NCI-H82 treated with DMSO at 0.1 percent for 48 hours (cell line): ENCODE measurements around the gene RRP15.

Source experiments
- DNase-seq: peaks from one replicate; lab custom pipeline; 2025; ENCODE audit not compliant: unreplicated experiment; lab: John Stamatoyannopoulos, UW

RRP15 gene

GRCh38 chr1:218357893-218358232, 72.8 kb downstream of the RRP15 start:
- DNase-seq, result no peak

- DNase-seq, result peak; percentile 71
These were observed 76.4 kb downstream of the RRP15 start for GRCh38 chr1:218361298-218362065.

- DNase-seq, result no peak
These were observed 77.5 kb downstream of the RRP15 start for GRCh38 chr1:218362418-218363076.

GRCh38 chr1:218363141-218363540, 78.0 kb downstream of the RRP15 start:
- DNase-seq, result no peak

- no peak for DNase-seq
These were observed 79.1 kb downstream of the RRP15 start for GRCh38 chr1:218364028-218364710.

- no peak for DNase-seq
These were observed 80.3 kb downstream of the RRP15 start for GRCh38 chr1:218365226-218365999.

DNA sequence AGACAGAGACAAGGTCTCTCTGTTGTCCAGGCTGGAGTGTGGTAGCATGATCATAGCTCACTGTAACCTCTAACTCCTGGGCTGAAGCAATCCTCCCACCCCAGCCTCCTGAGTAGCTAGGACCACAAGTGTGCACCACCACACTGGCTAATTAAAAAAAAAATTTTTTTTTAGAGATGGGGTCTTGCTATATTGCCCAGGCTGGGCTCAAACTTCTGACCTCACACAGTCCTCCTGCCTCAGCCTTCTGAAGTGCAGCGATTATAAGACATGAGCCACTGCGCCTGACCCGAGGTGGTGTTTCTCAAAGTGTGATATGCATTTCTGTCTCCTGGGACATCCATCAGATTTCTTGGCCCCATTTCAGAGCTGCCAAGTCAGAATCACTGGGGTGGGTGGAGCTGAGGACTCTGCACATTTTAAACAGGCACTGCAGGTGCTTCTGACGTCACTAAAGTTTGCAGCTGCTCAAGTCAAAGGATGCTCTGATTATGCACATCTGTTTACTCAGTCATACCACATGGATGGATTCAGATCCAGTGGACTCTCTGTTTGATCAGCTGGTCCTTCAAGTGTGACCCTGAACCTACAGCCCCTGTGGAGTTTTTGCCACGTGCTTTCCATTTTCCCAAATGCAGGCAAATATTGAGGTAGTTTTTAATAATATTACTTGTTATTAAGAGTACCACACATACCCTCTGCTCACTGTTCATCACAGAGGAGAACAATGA, 81.4 kb downstream of the RRP15 start:
- DNase-seq, result no peak

GRCh38 chr1:218367118-218367517, 82.0 kb downstream of the RRP15 start:
- no peak for DNase-seq

DNA sequence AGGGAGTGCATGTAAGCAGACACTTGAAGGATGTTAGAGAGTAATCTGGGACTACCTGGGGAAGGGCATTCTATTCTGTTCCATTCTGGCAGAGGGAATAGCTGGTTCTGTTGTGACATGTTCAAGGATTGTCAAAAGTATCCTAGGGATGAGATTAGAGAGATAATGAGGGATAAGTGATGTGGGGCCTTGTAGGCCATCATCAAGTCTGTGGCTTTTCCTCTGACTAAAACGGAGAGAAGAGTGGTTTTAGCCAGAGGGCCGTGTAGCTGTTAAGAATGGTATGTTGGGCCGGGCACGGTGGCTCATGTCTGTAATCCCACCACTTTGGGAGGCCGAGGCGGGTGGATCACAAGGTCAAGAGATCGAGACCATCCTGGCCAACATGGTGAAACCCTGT, 83.6 kb downstream of the RRP15 start:
- peak; percentile 35 for DNase-seq

DNA sequence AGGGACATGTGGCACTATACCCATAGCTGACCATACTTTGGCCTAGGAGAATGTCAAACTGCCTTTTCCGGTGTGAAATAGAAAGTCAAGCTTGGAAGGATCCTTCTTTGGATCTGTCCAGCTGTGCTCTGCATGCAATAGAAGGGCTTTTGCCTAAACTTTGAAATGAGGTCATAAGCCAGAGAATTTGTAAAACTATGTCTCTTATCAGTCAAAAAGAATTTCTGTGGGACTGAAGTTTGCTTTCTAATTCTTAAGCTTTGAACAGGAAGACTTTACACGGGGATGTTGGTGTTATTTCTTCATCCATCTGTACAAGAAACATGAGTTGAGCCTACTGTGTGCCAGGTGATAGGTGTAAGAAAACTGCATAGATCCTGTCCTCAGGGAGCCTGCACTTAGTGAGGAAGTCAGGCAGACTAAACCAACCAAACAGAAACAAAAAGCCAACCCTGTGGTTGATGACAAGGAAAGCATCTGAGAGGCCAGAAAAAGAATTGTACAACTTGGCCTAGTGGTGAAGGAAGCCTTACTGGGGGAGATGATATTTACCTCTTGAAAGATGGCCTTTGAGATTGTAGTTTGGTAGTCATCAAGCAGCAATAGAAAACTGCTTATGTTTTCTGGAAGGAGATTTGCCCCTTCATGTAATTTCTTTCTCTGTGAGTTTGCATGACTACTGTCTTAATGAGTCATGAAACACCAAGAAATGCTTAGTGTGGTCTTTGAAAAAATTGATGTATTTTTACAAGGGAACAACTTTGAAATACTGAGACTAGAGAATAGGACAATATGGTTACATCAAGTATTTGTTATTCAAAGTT, 84.8 kb downstream of the RRP15 start:
- DNase-seq, result no peak

- DNase-seq, result no peak
These were observed 87.0 kb downstream of the RRP15 start for GRCh38 chr1:218371927-218372672.

DNA sequence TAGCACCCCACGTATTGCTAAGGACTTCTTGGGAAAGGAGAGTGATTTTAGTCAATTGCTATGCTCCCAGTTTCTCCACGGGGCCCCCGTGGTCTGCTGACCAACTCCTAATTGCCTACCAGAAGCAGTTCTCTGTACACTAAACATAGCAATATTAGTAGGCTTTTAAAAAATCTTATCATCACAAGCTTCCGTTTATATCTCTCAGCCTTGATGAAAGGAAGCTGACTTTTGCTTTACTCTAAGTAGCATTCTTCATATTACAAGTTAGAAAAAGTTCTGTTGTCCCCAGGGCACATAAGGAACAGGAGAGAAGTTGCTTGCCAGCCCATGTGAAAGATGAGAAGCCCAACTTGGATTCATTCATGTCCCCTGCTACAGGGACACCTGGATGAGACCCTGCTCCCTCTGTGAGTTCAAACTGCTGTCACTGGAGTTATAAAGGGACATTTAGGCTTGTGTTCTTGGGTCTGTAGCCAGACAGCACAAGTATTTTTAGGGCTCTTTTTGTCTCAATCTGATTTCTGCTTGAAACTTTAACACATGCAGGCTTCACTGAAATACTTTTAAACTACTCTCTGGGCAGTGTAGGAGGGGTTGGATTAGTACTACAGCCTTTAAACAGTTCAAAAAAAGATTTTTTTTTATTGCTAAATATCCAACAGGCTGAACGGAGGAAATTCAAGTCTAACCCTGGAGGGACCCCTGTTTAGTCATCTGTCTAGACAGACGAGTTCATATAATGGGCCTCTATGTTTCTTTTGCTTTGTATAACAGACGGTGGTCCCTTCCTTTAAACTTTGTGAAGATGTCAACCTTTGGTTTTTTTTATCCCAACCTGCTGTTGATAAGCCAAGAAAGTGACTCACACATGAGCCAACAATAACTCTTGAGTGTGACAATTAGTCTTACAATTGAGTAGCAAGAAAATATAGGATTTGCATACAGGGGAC, 89.6 kb downstream of the RRP15 start:
- DNase-seq, result no peak

- DNase-seq, result no peak
These were observed 91.6 kb downstream of the RRP15 start for GRCh38 chr1:218376722-218377121.

GRCh38 chr1:218377143-218377660, 92.1 kb downstream of the RRP15 start:
- no peak for DNase-seq

DNA sequence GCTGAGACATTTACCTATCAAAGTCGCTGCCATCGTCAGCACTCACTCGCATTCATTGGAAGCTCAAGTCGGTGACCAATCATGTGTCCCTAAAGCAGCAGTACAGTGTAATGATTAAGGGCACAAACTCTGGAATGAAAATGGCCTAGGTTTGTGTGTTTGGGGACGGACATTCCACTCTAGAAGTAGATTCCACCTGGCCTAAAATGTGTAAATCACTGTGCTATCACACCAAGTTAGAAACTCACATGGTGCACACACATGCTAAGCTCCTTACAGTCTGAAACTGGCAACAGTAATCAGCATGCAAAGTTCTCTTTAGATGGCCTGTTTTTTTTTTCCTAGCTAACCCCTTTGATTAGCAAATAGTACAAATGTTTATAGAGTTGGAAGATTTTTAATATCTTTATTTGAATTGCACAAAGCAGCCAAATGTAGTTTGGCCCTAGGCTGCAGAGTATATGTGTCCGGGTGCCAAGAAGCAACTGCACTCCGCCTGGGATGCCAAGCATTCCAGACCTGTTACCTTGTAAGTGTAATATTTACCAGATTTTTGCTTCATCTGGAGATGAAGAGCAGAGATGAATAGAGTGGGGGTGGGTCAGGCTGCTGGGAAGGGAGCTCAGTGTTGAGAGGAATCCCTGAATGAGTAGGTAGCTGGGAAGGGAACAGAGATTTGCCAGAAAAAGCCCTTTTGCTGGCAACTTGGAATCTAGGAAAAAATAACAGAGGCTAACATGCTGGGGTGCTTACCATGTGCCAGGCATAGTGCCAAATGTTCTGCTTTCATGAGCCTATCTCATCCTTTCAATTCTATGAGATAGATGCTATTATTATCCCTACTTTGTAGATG, 95.3 kb downstream of the RRP15 start:
- no peak for DNase-seq

- DNase-seq, result no peak
These were observed 97.2 kb downstream of the RRP15 start for GRCh38 chr1:218382261-218382660.

DNA sequence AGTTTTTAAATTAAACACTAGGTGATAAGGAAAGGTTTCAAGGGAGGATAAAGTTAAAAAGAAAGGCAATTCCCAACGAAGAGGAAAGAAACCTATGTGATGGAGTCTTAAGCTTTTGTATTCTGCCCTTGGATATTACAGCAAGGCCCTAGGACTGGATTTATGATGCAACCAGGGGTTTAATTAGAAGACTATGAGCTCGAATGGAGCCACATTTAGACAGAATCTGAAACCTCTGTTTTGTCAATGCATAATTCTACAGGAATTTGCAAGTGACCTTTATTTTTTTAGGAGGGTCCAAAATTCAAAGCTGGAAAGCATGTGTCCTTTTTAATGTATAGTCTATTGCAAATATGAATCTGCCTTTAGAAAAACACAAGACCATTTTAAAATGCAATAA, 98.0 kb downstream of the RRP15 start:
- no peak for DNase-seq
